ENCODE data around the gene RECQL5. TPM values are rescaled to one million over a fixed set of nuclear protein-coding genes. Genes with fewer than 3 reads are reported as not detected.

Gene RECQL5
- total RNA-seq, 1 experiment from 2014 or later = 40.0 TPM

DNA sequence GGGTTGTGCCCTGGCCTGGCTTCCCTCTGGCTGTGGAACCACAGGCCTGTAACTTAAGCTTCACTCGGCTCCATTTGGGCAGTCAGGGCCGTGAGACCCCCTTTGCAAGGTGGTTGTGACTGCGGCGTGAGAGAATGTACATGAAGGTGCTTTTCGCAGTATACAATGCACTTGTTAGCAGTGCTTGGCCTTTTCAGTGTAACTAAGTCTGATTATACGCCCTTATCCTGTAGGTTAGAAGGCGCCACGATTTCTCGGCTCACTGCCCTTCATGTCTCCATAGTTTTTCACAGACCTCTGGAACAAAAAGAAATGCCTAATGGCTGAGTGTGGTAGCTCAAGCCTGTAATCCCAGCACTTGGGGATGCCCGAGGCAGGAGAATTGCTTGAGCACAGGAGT lies 13.5 kb upstream of the RECQL5 start:
- no peaks in the 10 kb centered on the region for H4K20me1 ChIP-seq (ENCODE audit: control insufficient read depth, insufficient read depth, insufficient read length)
- peaks cover 1% of the 10 kb centered on the region; the same call in 1 of the 2 replicates for H3K79me2 ChIP-seq (ENCODE audit: insufficient read depth, low read length)
- no peak overlapping the region for H2AK5ac ChIP-seq (ENCODE audit: insufficient read length, low read length)

More for the DNA sequence above, 13.5 kb upstream of the RECQL5 start:
- Histone ChIP-seq H3K23me2 (ENCODE audit: insufficient read length, low read depth, low read length, poor library complexity, severe bottlenecking) (no peaks in the 10 kb centered on the region), H2BK5ac (ENCODE audit: insufficient read length, low read length) (no peak overlapping the region), H3K4me2 (ENCODE audit: insufficient read depth, insufficient read length, low read length) (no peak overlapping the region), H3K18ac (ENCODE audit: insufficient read length, low read depth, low read length) (no peak overlapping the region), H3T11ph (ENCODE audit: low read length) (no peak overlapping the region), H2BK15ac (ENCODE audit: low read depth, low read length) (no peak overlapping the region), H3K56ac (ENCODE audit: insufficient read length, low read depth, low read length) (no peak overlapping the region), H4K91ac (ENCODE audit: insufficient read length, low read depth, low read length) (no peak overlapping the region), H3K4me1 (ENCODE audit: insufficient read depth, low read length) (no peaks in the 10 kb centered on the region), H2BK12ac (ENCODE audit: insufficient read length, low read depth, low read length) (no peak overlapping the region), H4K8ac (replicated peaks; ENCODE audit: insufficient read length, low read depth, low read length) (no peak overlapping the region), H2BK120ac (ENCODE audit: low read depth, low read length, poor library complexity, severe bottlenecking) (no peak overlapping the region), H3K9me3 (ENCODE audit: control insufficient read depth, low read depth, low read length) (no peaks in the 10 kb centered on the region), H2AFZ (ENCODE audit: low read length) (no peak overlapping the region), H3K27me3 (ENCODE audit: insufficient read depth, low read length) (no peaks in the 10 kb centered on the region), H2BK20ac (ENCODE audit: low read depth, low read length, poor library complexity, severe bottlenecking) (no peak overlapping the region), H3K4ac (ENCODE audit: low read depth, low read length) (no peak overlapping the region), H3K9ac (ENCODE audit: extremely low read depth, insufficient read length, low read length) (no peak overlapping the region), H4K5ac (ENCODE audit: insufficient read length, low read depth, low read length) (no peak overlapping the region), H3K23ac (ENCODE audit: insufficient read length, low read depth, low read length) (no peak overlapping the region), H3K79me1 (ENCODE audit: insufficient read depth, low read depth, low read length, poor library complexity, severe bottlenecking) (peaks cover 2% of the 10 kb centered on the region), H3K14ac (ENCODE audit: insufficient read depth, low read length) (no peak overlapping the region), H3K27ac (ENCODE audit: insufficient read length, low read depth, low read length) (no peak overlapping the region)
- WGBS (ENCODE audit: extremely low coverage, insufficient read length, low lambda C conversion rate) = no CpG with 5 or more reads among the region's 10 CpGs
- peaks cover 3 to 35% (median 16%) of the 10 kb centered on the region in 3 experiments; a peak in 6 of 7 replicates for H3K36me3 Mint-ChIP-seq (ENCODE audit: insufficient read depth in 1 of 3, low read depth in 3 of 3)
- no peak overlapping the region; a peak in 1 of 7 replicates for H3K27ac Mint-ChIP-seq
- H3K9me3 Mint-ChIP-seq = no peaks in the 10 kb centered on the region
- no peak overlapping the region for H3K4me3 Mint-ChIP-seq
- TF ChIP-seq CTCF (conservative IDR thresholded peaks at IDR 0.05) = no peak
- no peak for DNase-seq
- no peaks in the 10 kb centered on the region for H3K27me3 Mint-ChIP-seq (ENCODE audit: low read depth)
- H3K4me1 Mint-ChIP-seq = no peaks in the 10 kb centered on the region

Data from H9 (cell line).